HG02852 (cell line): Measurements from ENCODE around the gene FMNL2.

Experiments used
- ATAC-seq: cut with Tn5 transposase; IDR thresholded peaks from one replicate; pipeline ENCODE4 v1.9.1; 2021; ENCODE audit warnings: mild to moderate bottlenecking, moderate library complexity; ENCODE audit not compliant: unreplicated experiment

FMNL2 gene

GRCh38 chr2:152337511-152337903 lies 2.5 kb downstream of the FMNL2 start:
- no peak for ATAC-seq

GRCh38 chr2:152339556-152340286 lies 4.7 kb downstream of the FMNL2 start:
- no peak for ATAC-seq

GRCh38 chr2:152342259-152343046 lies 7.5 kb downstream of the FMNL2 start:
- no peak for ATAC-seq

- ATAC-seq, result no peak
Measured at GRCh38 chr2:152343426-152343825, 8.5 kb downstream of the FMNL2 start.

- no peak for ATAC-seq
Measured at GRCh38 chr2:152344579-152345195, 9.7 kb downstream of the FMNL2 start.

- no peak for ATAC-seq
Measured at GRCh38 chr2:152347076-152347475, 12.1 kb downstream of the FMNL2 start.

GRCh38 chr2:152348388-152348787 lies 13.4 kb downstream of the FMNL2 start:
- ATAC-seq, result no peak

- ATAC-seq, result no peak
Measured at GRCh38 chr2:152349416-152349815, 14.4 kb downstream of the FMNL2 start.

- no peak for ATAC-seq
Measured at GRCh38 chr2:152350155-152350679, 15.2 kb downstream of the FMNL2 start.

- ATAC-seq, result no peak
Measured at GRCh38 chr2:152352616-152353015, 17.6 kb downstream of the FMNL2 start.

- no peak for ATAC-seq
Measured at GRCh38 chr2:152353364-152353763, 18.4 kb downstream of the FMNL2 start.

GRCh38 chr2:152354069-152354755 lies 19.2 kb downstream of the FMNL2 start:
- no peak for ATAC-seq

- ATAC-seq, result no peak
Measured at GRCh38 chr2:152354909-152355308, 19.9 kb downstream of the FMNL2 start.

- ATAC-seq, result no peak
Measured at GRCh38 chr2:152355409-152355831, 20.4 kb downstream of the FMNL2 start.

GRCh38 chr2:152359573-152360363 lies 24.8 kb downstream of the FMNL2 start:
- no peak for ATAC-seq

- ATAC-seq, result peak; percentile 51
Measured at GRCh38 chr2:152363936-152364335, 29.0 kb downstream of the FMNL2 start.

- peak; percentile 90 for ATAC-seq
Measured at GRCh38 chr2:152367547-152368390, 32.8 kb downstream of the FMNL2 start.

GRCh38 chr2:152369176-152369860 lies 34.3 kb downstream of the FMNL2 start:
- ATAC-seq, result no peak

- no peak for ATAC-seq
Measured at GRCh38 chr2:152370783-152371182, 35.8 kb downstream of the FMNL2 start.
